ENCODE results near the gene SQSTM1. TPM values are rescaled to one million over a fixed set of nuclear protein-coding genes. Genes with fewer than 3 reads are reported as not detected.
A peak's percentile ranks its signal among the peaks of the same experiment; 100 is the strongest.

Gene SQSTM1
- total RNA-seq, 1 donor from 2014 or later = 1,006 TPM

DNA sequence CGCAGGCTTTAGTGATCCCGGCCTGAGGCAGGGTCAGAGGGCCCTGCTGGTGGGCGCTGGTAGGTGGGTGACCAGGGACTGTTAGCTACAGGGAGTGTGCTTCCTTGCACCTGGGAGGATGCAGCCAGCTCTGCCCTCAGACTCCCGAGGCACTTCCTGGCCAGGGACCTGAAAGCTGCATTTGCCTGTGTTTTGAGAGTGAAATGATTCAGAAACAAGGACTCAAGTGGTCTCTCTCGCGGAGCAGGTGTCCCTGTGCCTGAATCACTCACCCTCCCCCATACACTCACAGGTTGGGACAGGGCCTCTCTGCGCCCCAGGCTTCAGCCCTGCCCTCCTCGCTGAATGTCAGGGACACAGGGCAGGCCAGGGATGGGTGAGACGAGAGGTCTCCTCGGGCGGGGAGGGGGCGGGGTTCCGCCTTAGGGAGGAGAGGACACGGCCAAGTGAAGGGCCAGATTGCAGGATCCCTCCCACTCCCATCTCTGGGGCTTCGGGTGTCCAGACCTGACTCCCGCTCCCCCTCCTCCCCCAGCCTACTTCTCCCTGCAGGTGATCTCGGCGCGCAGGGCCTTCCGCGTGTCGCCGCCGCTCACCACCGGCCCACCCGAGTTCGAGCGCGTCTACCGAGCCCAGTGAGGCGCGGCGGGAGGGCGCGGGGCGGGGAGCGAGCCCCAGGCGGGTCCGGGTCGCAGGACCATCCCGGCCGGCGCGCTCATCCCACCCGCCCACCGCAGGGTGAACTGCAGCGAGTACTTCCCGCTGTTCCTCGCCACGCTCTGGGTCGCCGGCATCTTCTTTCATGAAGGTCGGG, 25.4 kb upstream of the SQSTM1 start:
- DNase-seq = no peak

DNA sequence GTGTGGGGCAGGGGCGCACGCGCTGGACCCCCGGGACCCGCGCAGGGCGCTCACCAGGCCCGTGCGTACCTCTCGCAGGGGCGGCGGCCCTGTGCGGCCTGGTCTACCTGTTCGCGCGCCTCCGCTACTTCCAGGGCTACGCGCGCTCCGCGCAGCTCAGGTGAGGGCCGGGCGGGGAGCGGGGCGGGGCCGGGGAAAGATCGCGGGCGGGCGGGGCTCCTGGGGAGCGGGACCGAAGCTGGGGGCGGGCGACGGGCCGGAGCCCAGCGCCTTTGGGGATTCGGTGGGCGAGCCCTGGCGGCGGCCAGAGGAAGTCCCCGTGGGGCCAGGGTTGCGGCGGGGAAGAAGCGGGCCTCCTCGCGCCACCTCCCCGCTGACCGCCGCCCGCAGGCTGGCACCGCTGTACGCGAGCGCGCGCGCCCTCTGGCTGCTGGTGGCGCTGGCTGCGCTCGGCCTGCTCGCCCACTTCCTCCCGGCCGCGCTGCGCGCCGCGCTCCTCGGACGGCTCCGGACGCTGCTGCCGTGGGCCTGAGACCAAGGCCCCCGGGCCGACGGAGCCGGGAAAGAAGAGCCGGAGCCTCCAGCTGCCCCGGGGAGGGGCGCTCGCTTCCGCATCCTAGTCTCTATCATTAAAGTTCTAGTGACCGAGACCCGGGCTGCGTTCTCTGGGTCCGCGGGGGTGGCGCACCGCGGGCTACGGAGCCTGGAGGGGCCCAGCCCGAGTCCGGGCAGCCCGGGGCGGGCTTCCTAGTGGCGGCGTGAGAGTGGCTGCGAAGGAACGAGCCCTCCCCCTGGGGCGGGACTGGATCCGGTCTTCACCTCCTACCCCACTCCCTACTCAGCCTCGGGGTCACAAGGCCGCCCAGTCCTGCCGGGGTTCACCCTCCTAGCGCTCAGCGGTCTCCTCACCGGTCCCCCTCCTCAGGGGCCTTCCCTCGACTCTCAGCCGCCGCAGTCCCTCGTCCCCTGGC, 24.6 kb upstream of the SQSTM1 start:
- DNase-seq = peak; percentile 89

DNA sequence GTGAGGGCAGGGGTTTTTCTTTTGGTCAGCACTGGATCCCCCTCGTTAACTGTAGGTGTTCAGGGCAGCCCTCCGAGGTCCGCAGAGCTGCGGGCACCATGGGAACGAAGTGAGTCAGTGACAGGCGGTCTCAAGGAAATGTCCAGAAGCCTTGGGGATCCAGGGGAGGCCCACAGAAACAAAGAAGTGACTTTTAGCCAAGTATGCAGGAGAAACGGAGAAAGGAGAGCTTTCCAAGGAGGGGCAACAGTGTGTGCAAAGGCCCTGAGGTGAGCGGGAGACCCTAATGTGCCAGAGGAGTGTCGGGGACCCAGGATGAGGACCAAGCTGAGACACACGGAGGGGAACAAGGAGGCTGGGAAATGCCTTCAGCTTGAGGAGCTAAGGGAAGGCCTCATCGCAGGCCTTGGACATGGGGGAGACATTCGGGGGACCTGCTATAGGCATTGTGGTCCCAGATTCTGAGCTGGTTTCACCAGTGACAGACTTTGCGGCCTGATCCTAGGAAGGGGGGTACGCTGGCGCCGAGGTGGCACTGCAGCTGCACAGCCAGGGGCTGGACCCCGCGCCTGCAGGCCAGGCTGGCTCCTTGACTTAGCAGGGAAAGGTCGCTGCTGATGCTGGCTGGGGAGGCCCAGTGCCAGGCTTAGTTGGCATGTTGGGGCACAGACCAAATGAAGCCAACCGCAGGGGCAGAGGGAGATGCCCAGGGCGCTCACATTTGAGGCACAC, 23.7 kb upstream of the SQSTM1 start:
- no peak for DNase-seq

DNA sequence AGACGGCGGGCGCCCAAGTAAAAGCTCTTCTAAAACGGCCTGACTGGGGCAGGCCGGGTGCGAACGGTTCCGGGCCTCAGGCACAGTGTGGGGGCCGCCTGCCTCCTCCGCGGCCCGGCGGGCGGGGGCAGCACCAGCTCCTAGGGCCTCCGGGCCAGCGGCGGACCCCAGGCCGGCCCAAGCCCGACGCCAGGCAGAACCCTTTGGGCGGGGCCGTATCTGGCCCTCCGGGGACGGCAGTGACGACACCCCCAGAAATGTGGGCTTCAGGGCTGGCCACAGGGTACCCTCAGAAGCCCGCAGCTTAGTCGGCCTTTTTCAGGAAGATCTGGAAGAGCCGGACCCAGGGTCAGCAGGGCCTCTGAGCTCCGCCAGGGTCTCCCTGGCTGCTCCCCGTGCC, 23.0 kb upstream of the SQSTM1 start:
- DNase-seq = no peak

DNA sequence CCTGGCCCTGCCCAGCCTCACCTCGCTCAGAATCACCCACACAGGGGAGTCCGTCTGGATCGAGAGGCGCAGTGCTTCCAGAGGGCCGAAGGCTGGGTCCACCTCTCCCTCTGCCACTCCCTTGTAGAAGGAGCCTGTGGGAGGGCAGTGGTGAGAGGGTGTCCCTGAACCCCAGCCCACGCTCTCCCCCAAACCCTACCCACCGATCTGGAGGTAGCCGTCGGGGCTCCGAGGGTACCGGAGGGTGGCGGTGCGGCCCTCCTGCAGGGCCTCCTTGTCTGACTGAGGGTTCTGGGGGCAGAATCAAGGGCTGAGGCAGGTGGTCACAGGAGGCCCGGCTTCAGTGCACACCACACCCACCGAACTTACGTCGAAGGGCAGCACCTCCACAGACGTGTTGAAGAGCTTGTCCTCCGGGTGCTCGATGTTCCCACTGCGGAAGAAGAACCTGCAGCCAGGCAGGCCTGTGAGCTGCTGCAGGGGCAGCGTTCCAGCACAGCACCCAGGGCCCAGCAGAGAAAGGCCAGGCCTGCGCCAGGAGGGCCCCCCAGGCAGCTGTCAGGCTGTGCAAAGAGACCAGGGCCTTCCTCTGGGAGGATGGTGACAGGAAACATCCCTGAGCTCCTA, 22.4 kb upstream of the SQSTM1 start:
- DNase-seq = no peak

DNA sequence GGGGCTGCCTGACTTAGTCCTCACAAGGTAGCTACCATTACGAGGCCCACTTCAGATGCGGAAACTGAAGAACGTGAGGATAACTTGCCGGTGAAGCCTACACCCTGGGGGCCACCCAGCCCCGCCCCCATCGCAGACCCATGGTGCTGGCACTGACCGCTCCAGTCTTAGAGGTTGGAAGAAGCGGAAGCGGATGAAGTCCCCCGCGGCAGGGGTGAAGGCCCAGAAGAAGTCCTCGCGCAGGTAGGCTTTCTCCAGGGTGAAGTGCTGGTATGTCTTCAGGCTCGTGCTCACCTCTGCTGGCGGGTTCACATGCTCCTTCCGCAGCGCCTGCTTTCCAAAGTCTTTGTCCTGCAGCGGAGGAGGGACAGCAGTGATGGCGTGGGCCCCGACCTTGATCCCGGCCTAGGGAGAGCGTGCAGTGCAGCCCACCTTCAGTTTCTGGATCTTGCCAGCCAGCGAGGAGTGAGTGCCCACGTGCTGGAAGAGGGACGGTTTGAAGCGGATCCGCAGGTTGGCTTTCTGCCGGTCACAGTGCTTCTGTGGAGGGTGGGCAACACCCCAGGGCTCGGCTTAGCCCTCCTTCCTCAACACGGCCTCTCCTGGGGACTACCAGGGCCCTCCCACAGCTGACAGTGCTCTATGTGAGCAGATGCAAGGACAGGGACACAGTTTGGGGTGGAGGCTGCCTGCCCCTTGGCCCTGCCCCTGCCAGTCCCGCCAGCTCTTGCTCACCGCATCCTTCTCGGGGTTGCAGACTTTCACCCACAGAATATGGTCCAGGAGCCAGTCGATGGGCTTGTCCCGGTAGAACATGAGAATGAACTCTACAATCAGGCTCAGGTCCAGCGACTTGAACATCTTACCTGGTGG, 21.7 kb upstream of the SQSTM1 start:
- no peak for DNase-seq

DNA sequence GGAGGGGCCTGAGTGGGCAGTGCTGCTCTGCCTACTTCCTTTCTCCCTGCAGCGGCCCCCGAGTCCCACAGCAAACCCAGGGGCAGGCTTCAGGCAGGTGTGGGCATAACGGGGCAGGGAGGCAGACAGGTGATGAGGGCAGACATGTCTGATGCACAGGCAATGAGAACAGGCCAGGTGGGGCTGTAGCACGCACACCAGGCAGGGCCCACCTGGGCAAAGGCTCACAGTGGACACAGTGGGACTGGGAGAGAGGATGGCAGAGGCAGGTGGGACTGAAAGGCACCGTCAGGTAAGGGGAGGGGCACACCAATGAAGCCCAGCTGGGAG, 21.1 kb upstream of the SQSTM1 start:
- no peak for DNase-seq

DNA sequence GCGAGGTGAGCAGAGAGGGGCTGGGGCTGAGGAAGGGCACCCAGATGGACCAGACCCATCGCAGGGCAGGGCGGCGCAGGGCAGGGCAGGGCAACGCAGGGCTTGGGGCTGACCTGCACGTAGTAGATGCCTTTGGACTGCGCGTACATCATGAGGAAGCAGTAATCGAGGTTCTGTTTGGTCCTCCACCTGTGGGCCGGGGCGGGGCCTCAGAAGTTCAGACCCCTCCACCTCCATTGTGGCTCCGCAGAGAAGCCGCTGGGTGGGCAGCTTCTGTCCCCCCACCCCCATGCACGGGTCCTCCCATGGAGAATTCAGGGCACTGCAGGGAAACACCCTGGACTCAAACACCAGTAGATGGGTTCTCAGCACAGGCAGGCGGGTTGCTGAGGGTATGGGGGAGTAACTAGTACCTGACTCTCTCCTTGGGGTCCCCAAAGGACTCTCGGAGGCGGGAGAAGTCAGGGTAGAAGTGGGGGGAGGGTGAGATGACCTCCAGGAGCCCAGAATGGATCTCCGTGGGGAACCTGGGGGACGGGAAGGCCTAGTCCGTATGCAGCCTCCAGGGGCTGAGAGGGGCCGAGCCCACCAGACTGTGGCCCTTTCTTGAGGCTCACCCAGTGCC, 20.5 kb upstream of the SQSTM1 start:
- no peak for DNase-seq

DNA sequence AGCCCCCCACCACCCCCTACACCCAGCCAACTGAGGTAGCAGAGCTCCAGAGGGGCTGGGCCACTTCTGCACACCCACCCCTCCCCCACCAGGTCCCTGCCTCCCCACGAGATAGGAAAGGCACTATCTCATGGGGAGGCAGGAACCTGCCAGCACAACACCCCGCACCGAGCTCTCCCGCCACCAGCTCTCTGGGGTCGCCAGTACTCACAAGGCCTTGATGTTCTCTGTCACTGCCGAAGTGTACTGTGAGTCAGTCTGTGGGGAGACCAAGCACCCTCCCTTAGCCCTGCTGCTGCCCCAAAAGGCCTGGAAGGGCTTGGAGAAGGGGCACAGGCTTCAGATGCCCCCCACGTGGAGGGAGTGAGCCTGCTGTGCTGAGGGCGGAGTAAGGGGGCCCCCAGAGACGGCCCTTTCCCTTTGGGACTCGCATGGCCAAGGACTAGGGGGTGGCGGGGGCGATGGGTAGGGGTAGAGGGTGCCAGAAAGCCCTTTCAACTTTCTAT, 20.0 kb upstream of the SQSTM1 start:
- DNase-seq = no peak

DNA sequence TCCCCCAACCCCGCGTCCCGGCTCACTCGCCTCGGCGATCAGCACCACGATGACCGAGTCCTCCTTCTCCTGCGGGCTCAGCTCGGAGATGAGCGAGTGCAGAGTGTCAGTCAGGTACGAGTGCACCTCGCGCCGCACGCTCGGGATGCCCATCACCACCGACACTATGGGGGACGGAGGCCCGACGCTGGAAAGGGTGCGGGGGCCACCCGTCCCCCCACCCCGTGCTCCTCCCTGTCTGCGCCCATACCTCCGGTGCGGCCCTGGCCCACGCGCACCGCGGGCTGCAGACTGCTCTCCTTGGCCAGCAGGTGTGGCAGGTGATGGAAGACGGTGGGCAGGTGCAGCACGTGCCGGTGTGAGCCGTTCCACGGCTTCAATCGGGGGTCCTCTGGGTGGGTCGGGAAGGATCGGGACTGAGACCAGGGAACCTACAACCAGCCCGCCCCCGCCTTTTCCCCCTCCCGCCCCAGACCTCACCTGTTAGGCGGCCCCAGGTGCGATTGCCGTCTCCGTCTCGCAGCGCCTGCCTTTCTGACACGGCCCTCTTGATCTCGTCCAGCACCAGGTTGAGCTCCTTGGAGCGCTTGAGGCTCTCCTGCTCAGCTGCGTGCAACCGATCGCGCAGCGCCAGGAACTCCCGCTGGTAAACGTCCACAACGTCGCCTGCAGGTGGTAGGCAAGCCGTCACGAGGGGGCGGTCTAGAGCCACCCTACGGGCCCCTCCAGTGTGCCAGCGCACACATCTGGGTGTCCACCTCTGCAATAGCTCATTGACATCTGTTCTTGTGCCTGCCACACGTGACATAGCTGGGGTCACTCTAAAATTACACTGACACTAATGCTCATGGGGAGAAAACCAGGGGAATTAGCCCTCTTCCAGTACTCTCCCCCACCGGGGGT, 19.1 kb upstream of the SQSTM1 start:
- peak; percentile 79 for DNase-seq

DNA sequence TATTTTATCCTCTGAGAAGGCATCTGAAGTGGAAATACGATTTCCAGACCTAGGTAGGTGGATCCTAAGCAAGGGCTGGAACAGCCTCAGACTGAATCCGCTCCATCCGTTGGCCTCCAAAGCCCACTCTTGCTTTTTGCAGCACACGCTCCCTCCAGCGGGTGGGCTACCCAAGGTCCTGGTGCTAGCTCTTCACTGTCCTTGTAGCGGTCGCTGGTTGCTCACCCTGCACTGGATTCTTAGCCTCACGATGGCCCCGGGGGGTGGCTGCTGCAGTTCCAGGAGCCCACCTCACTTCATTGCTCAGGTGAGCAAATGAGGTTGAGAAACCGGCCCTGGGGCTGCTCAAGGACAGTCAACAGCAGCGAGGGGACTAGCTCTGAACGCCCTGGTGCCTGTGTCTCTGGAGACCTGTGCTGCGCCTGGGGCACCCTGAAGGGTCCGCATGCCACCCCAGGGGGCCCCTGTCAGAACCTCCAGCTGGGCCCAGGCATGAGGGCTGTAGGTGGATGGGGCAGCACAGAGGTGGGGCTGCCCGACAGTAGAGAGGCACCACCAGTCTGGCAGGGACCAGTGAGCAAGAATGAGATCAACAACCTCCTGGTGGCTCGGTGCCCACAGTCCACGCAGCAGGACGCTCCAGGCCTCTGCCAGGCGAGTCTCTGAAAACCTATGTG, 18.4 kb upstream of the SQSTM1 start:
- DNase-seq = no peak

DNA sequence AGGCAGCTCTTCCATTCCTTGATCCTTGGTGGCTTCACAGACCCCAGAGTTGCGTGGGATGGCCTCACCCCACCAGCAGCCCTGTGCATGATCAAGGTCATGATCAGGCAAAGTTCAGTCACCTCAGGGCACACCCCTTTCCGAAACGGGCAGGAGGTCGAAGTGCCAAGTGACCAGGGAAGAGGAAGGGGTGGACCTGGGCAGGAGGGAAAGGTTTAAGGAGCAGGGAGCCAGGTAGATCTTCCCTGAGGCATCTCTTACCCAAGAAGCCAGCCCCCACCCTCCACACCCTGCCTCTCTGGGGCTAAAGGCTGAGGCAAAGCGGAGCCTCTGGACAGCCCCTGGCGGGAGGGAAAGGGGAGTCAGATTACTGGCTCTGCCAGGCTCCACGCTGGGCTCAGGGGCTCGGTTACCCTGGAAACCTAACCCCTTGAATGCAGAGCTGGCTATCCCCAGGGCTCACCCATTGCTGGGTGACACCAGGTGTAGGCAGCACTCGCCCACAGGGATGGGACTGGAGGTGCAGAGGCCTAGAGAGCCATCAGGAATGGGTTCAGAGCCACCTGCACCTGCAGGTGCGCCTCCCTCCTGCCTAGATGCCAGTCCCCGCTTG, 17.6 kb upstream of the SQSTM1 start:
- no peak for DNase-seq

DNA sequence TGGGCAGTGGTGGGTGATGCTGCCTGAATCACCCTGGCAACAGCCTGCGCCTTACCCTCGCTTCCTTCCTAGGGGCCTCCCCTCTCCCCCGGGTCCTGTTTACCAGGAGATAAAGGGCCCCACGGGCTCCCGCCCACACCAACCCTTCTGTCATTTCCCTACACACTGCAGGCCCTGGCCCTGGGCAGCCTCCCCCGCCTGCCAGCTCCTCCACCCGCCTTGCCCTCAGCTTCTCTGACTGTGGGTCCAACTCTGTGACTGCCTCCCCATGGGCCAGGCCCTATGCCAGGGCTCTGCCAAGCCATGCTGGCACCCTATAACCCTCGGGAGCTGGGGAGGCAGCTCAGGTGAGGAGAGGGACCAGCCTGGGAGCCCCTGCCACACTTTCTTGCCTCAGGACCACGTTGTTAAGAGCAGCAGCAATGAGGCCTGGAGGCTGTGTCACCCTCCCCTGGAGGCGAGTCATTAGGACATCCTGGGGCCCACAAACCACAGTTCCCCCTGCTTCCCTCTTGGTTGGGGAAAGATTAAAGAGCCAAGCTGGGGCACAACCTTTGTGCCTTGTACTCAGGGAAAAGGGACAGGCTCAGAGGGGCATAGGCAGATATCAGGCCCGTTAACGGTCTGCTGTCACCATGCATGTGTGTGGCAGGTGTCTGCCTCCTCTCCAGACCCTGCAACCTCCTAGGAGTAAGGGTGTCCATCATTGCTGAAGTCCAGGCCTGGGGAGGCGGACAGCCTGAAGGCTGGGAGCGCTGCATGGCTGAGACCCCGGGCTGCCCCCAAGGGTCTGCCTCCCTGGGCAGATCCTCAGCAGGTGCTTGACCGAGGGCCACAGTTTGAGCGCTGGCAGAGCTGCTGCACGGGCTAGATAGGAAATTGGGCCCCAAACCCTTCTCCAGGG, 16.8 kb upstream of the SQSTM1 start:
- DNase-seq = peak; percentile 24

DNA sequence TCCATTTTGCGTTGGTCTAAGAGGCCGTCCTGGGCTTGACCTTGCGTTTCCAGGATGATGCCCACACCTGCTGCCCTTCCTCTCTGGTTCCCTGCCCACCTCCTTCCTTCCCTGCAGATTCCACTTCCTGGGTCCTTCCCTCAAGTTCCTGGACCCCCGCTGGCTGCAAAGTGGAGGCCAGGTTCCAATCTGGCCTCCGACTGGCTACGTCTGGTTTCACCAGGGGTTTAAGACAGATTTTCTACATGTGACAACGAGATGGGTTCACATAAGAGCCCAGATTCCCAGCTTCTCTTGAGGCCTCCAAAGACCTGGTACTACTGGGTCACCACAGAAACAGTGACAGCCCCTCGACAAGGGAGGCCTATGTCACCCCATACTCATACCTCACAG, 16.2 kb upstream of the SQSTM1 start:
- no peak for DNase-seq

DNA sequence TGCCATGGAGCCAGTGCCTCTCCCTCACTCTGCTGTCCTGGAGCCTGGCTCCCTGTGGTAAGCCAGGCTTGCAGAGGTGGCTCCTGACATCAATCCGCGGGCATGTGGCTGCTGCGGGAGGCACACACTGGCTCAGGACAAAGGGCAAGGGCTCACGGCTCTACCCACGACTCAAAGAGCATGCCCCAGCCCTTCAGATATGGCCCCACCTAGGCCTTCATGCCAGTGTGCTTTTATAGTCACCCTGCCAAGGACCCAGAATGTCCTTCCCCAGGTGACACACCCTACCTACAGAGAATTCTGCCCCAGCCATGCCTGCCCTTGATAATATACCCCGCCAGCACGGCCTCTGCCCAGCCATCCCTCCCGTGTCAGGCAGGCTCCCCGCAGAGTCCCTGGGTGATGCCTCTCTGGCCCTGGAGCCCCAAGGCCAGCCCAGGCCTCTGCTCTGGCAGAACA, 15.6 kb upstream of the SQSTM1 start:
- no peak for DNase-seq

DNA sequence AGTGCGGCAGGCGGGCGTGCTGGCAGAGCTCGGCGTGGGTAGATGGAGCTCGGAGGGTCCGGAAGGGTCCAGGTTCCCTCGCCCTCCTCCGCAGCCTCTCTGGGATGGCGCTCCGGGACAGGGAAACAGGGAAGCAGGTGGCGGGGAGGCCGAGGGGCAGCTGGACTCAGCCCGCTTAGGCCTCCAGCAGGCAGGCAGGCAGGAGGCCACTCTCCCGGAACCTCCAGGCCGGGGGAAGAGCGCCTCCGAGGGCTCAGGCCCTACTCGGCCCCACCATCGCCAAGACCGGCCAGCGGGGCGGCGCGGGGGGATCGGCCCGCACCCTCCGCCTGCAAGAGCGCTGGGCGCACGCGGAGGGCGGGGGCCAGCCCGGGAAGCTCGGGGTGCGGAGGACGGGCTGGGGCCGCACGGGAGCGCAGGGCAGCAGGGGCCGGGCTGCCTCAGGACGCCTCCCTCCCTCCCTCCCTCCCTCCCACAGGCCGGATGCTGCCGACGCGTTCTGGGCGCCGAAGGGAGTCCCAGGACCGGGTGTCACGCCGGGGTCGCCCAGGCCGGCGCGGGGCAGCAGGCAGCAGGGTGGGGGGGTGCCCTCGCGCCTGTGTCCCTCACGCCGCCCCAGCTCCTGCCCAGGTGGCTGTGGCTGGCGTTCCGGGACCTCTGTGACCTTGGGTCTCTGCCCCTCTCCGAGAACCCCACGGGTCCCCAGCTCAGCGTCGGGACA, 15.0 kb upstream of the SQSTM1 start:
- peak; percentile 53 for DNase-seq
